ENCODE measurements around the gene YWHAG. TPM values are rescaled to one million over a fixed set of nuclear protein-coding genes. Genes with fewer than 3 reads are reported as not detected.
"Not testable (repeated sequence)": the region's sequence is repeated elsewhere in the genome, so short reads cannot be mapped to it uniquely, and the experiment has no call there.

The YWHAG gene
- total and polyA plus RNA-seq, 2 donors from 2014 or later: 45.4 to 94.2 TPM

GRCh38 chr7:76338298-76339084, 20.3 kb downstream of the YWHAG start:
- Histone ChIP-seq H3K4me3 (ENCODE audit: low read length in 3 of 3) (no peak overlapping the region), H3K9me3 (ENCODE audit: control insufficient read depth in 2 of 3, insufficient read depth in 1 of 3, low read length in 3 of 3) (no peaks in the 10 kb centered on the region), H3K9ac (ENCODE audit: low read length in 3 of 3) (no peak overlapping the region), H3K36me3 (ENCODE audit: control insufficient read depth in 2 of 3, insufficient read depth in 3 of 3, low read length in 3 of 3) (peaks cover 0 to 5% (median 3%) of the 10 kb centered on the region in 3 donors), H3K27me3 (ENCODE audit: control insufficient read depth, insufficient read depth, low read length) (no peaks in the 10 kb centered on the region), H3K27ac (ENCODE audit: low read depth in 2 of 2, low read length in 2 of 2) (no peak overlapping the region), H3K4me1 (ENCODE audit: control insufficient read depth in 2 of 3, insufficient read depth in 2 of 3, low read depth in 1 of 3, low read length in 3 of 3) (peaks cover 0 to 11% (median 5%) of the 10 kb centered on the region in 3 donors)
- no peak for TF ChIP-seq CTCF (IDR thresholded peaks at IDR 0.05; ENCODE audit: borderline replicate concordance, extremely low read depth, insufficient read depth)
- FAIRE-seq (no peak), DNase-seq (no peak)
- intact Hi-C loops (cut with DNase I): no loop called here

- no peak overlapping the region for H3K4me3 ChIP-seq (ENCODE audit: low read length in 3 of 3)
These were observed 21.6 kb downstream of the YWHAG start for GRCh38 chr7:76337147-76337546.

GRCh38 chr7:76336094-76336493, 22.7 kb downstream of the YWHAG start:
- H3K27me3 ChIP-seq (ENCODE audit: control insufficient read depth, insufficient read depth, low read length): no peaks in the 10 kb centered on the region
- no peak overlapping the region for H3K4me3 ChIP-seq (ENCODE audit: low read length in 3 of 3)
- no peak overlapping the region for H3K27ac ChIP-seq (ENCODE audit: low read depth in 2 of 2, low read length in 2 of 2)
- intact Hi-C loops (cut with DNase I): no loop called here
- peaks cover 0 to 16% (median 15%) of the 10 kb centered on the region in 3 donors for H3K4me1 ChIP-seq (ENCODE audit: control insufficient read depth in 2 of 3, insufficient read depth in 2 of 3, low read depth in 1 of 3, low read length in 3 of 3)
- no peak overlapping the region for H3K9ac ChIP-seq (ENCODE audit: low read length in 3 of 3)
- FAIRE-seq: no peak
- no peaks in the 10 kb centered on the region for H3K36me3 ChIP-seq (ENCODE audit: control insufficient read depth in 2 of 3, insufficient read depth in 3 of 3, low read length in 3 of 3)
- H3K9me3 ChIP-seq (ENCODE audit: control insufficient read depth in 2 of 3, insufficient read depth in 1 of 3, low read length in 3 of 3): no peaks in the 10 kb centered on the region
- DNase-seq: no peak
- no peak for TF ChIP-seq CTCF (IDR thresholded peaks at IDR 0.05; ENCODE audit: borderline replicate concordance, extremely low read depth, insufficient read depth)

More at GRCh38 chr7:76337147-76337546, 21.6 kb downstream of the YWHAG start:
- intact Hi-C loops (cut with DNase I): no loop called here
- DNase-seq (no peak), FAIRE-seq (no peak)
- Histone ChIP-seq H3K27me3 (ENCODE audit: control insufficient read depth, insufficient read depth, low read length) (no peaks in the 10 kb centered on the region), H3K9ac (ENCODE audit: low read length in 3 of 3) (no peak overlapping the region), H3K27ac (ENCODE audit: low read depth in 2 of 2, low read length in 2 of 2) (no peak overlapping the region), H3K36me3 (ENCODE audit: control insufficient read depth in 2 of 3, insufficient read depth in 3 of 3, low read length in 3 of 3) (no peaks in the 10 kb centered on the region), H3K4me1 (ENCODE audit: control insufficient read depth in 2 of 3, insufficient read depth in 2 of 3, low read depth in 1 of 3, low read length in 3 of 3) (peaks cover 0 to 14% (median 13%) of the 10 kb centered on the region in 3 donors), H3K9me3 (ENCODE audit: control insufficient read depth in 2 of 3, insufficient read depth in 1 of 3, low read length in 3 of 3) (no peaks in the 10 kb centered on the region)
- TF ChIP-seq CTCF (IDR thresholded peaks at IDR 0.05; ENCODE audit: borderline replicate concordance, extremely low read depth, insufficient read depth): no peak

- H3K36me3 ChIP-seq (ENCODE audit: control insufficient read depth in 2 of 3, insufficient read depth in 3 of 3, low read length in 3 of 3); FAIRE-seq; H3K9me3 ChIP-seq (ENCODE audit: control insufficient read depth in 2 of 3, insufficient read depth in 1 of 3, low read length in 3 of 3); H3K9ac ChIP-seq (ENCODE audit: low read length in 3 of 3); DNase-seq; intact Hi-C loops (cut with DNase I); H3K4me3 ChIP-seq (ENCODE audit: low read length in 3 of 3); H3K27ac ChIP-seq (ENCODE audit: low read depth in 2 of 2, low read length in 2 of 2); H3K27me3 ChIP-seq (ENCODE audit: control insufficient read depth, insufficient read depth, low read length): not testable (repeated sequence)
- H3K4me1 ChIP-seq (ENCODE audit: control insufficient read depth in 2 of 3, insufficient read depth in 2 of 3, low read depth in 1 of 3, low read length in 3 of 3): peaks cover 0 to 16% (median 15%) of the 10 kb centered on the region in 3 donors
These were observed 23.4 kb downstream of the YWHAG start for GRCh38 chr7:76335417-76335816.
